ENCODE results near the gene C17orf114.

Gene C17orf114

GRCh38 chr17:4846635-4847390, 44.7 kb upstream of the C17orf114 start (continued):
- no peak for TF ChIP-seq SOX13 (IDR thresholded peaks at IDR 0.05)
- TF ChIP-seq SOX13 (CRISPR knock-in tag; conservative IDR thresholded peaks at IDR 0.05 in 1 of 2, IDR thresholded peaks at IDR 0.05 in 1 of 2) = no peak
- no peak for TF ChIP-seq ATF7-NPFF (CRISPR knock-in tag; IDR thresholded peaks at IDR 0.05; ENCODE audit: low read depth)
- no peak for TF ChIP-seq ZNF788 (CRISPR knock-in tag; IDR thresholded peaks at IDR 0.05; ENCODE audit: borderline replicate concordance)
- no peak for TF ChIP-seq ZNF318 (CRISPR knock-in tag; IDR thresholded peaks at IDR 0.05)
- TF ChIP-seq ZNF276 (CRISPR knock-in tag; IDR thresholded peaks at IDR 0.05; ENCODE audit: low read depth) = no peak
- no peak for TF ChIP-seq ATF1 (CRISPR knock-in tag; IDR thresholded peaks at IDR 0.05)
- TF ChIP-seq CSRNP1 (CRISPR knock-in tag; IDR thresholded peaks at IDR 0.05) = no peak
- no peak for TF ChIP-seq ZNF878 (CRISPR knock-in tag; IDR thresholded peaks at IDR 0.05)
- no peak for TF ChIP-seq ATF5 (CRISPR knock-in tag; IDR thresholded peaks at IDR 0.05; ENCODE audit: low read depth)
- TF ChIP-seq KLF16 (CRISPR knock-in tag; IDR thresholded peaks at IDR 0.05) = no peak
- TF ChIP-seq ZBTB46 (CRISPR knock-in tag; IDR thresholded peaks at IDR 0.05; ENCODE audit: borderline replicate concordance) = no peak
- no peak for TF ChIP-seq NKX3-1 (CRISPR knock-in tag; IDR thresholded peaks at IDR 0.05)
